ENCODE measurements around the gene EZR. TPM values are rescaled to one million over a fixed set of nuclear protein-coding genes. Genes with fewer than 3 reads are reported as not detected.

EZR gene
- total and polyA plus RNA-seq, 10 of the 15 experiments (the other 5 are each of a cell fraction or from before 2014, with no cell fraction given): 79.1 to 282 (median 161) TPM

DNA sequence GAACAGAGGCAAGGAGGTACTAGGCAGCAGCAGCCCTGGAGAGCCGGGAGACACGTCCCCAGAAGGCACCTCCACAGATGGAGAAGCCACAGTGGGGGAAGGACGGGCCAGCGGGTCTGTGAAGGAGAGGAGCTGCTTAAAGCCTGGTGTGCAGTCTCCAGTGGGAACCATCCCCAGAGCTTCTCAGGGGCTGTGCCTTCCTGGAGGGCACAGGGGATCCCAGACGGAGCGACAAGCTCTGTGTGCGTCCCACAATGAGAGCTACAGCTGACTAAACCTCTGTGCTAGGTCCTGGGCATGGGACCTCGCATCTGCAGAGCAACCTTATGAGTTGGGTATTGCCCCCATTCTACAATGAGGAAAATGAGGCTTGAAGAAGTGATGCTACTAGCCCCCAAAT lies 50.7 kb downstream of the EZR start:
- TF ChIP-seq IKZF1 (conservative IDR thresholded peaks at IDR 0.05) (no peak), POLR2A (IDR thresholded peaks at IDR 0.05; ENCODE audit: low read depth, low read length) (peak; percentile 59)
- in situ Hi-C loops (cut with MboI): no loop called here
- Histone ChIP-seq H3K4me2 (ENCODE audit: control insufficient read depth, insufficient read depth) (no peak overlapping the region), H2AFZ (ENCODE audit: control insufficient read depth, low read depth, low read length) (no peak overlapping the region), H3K4me1 (ENCODE audit: control insufficient read depth, insufficient read depth, low read length) (no peaks in the 10 kb centered on the region), H4K20me1 (ENCODE audit: control insufficient read depth, insufficient read depth) (no peaks in the 10 kb centered on the region; the same call in 1 of the 2 replicates), H3K36me3 (ENCODE audit: control insufficient read depth in 2 of 2, insufficient read depth in 2 of 2, low read length in 1 of 2) (peaks cover 57 to 63% of the 10 kb centered on the region in 2 experiments), H3K9me3 (replicated peaks; ENCODE audit: control insufficient read depth, insufficient read depth, low read length) (no peaks in the 10 kb centered on the region), H3K4me3 (no peak overlapping the region), H3K9ac (ENCODE audit: control insufficient read depth, insufficient read depth, low read length) (no peak overlapping the region), H3K27me3 (replicated peaks in 1 of 2; ENCODE audit: control insufficient read depth in 2 of 2, insufficient read depth in 2 of 2, low read length in 1 of 2) (no peaks in the 10 kb centered on the region), H3K79me2 (ENCODE audit: control insufficient read depth, insufficient read depth, low read length) (no peaks in the 10 kb centered on the region), H3K27ac (ENCODE audit: control insufficient read depth, insufficient read depth) (no peak overlapping the region)
- 88% methylated on average over 8 of the region's 8 CpGs for WGBS (ENCODE audit: insufficient coverage, insufficient replicate concordance, low lambda C conversion rate, missing lambda C conversion rate)
- BruUV-seq (replicated peaks): no TSS peak
- ATAC-seq (no peak), DNase-seq (ENCODE audit: low read depth, low spot score) (no peak), FAIRE-seq (no peak)
- intact Hi-C loops (cut with micrococcal nuclease; ENCODE audit: unreplicated experiment): no loop called here
- CTCF ChIA-PET: interaction anchor here (1.0 to 1.2 kb wide), 3 partner anchors 11 to 204 kb away, joined by 3 to 4 read pairs (median 3); no protein-coding TSS in a partner anchor
- SMC1A ChIA-PET (ENCODE audit: uncharacterized antibody, unreplicated experiment): interaction anchor here (0.8 to 1.6 kb wide), 2 partner anchors 23 to 78 kb away, joined by 3 to 4 read pairs; no protein-coding TSS in a partner anchor
- RAD21 ChIA-PET (ENCODE audit: unreplicated experiment): interaction anchor here (1.2 kb wide), 1 partner anchor 191 kb away, joined by 3 read pairs; no protein-coding TSS in a partner anchor
- POLR2A ChIA-PET: no interaction called here

DNA sequence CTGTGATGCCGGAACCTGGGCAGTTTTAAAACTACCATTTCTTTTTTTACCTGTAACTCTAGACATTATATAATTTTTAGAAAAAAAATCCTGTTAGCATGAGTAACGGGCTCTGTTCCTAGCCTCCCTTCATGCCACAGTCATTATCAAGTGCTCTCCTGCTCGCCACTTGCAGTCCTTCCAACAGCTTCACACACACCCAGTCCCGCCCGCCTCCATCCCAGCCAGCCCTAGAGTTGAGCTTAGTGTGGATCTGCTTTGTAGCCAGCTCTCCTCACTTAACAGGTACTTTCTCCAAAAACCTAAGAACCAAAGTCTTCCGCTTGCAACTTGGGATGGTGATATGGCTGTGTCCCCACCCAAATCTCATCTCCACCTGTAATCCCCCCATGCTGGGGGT lies 51.5 kb downstream of the EZR start:
- no TSS peak for BruUV-seq (replicated peaks)
- SMC1A ChIA-PET (ENCODE audit: uncharacterized antibody, unreplicated experiment): interaction anchor here (1.6 kb wide), 1 partner anchor 24 kb away, joined by 4 read pairs; no protein-coding TSS in a partner anchor
- H3K9ac ChIP-seq (ENCODE audit: control insufficient read depth, insufficient read depth, low read length): no peak overlapping the region
- RAD21 ChIA-PET (ENCODE audit: unreplicated experiment): no interaction called here
- FAIRE-seq (no peak), DNase-seq (ENCODE audit: low read depth, low spot score) (no peak), ATAC-seq (no peak)
- intact Hi-C loops (cut with micrococcal nuclease; ENCODE audit: unreplicated experiment): no loop called here
- H2AFZ ChIP-seq (ENCODE audit: control insufficient read depth, low read depth, low read length): no peak overlapping the region
- no peak overlapping the region for H3K27ac ChIP-seq (ENCODE audit: control insufficient read depth, insufficient read depth)
- POLR2A ChIA-PET: no interaction called here
- H3K9me3 ChIP-seq (replicated peaks; ENCODE audit: control insufficient read depth, insufficient read depth, low read length): no peaks in the 10 kb centered on the region
- H3K4me3 ChIP-seq: no peak overlapping the region
- 95% methylated on average over 6 of the region's 6 CpGs for WGBS (ENCODE audit: insufficient coverage, insufficient replicate concordance, low lambda C conversion rate, missing lambda C conversion rate)
- H3K27me3 ChIP-seq (replicated peaks in 1 of 2; ENCODE audit: control insufficient read depth in 2 of 2, insufficient read depth in 2 of 2, low read length in 1 of 2): no peaks in the 10 kb centered on the region
- CTCF ChIA-PET: interaction anchor here (1.0 to 1.1 kb wide), 2 partner anchors 205 to 367 kb away, joined by 3 to 4 read pairs; no protein-coding TSS in a partner anchor
- in situ Hi-C loops (cut with MboI): no loop called here
- no peak overlapping the region for H3K4me2 ChIP-seq (ENCODE audit: control insufficient read depth, insufficient read depth)
- no peaks in the 10 kb centered on the region for H3K4me1 ChIP-seq (ENCODE audit: control insufficient read depth, insufficient read depth, low read length)
- peaks cover 57 to 61% of the 10 kb centered on the region in 2 experiments for H3K36me3 ChIP-seq (ENCODE audit: control insufficient read depth in 2 of 2, insufficient read depth in 2 of 2, low read length in 1 of 2)
- no peaks in the 10 kb centered on the region; the same call in 1 of the 2 replicates for H4K20me1 ChIP-seq (ENCODE audit: control insufficient read depth, insufficient read depth)
- no peaks in the 10 kb centered on the region for H3K79me2 ChIP-seq (ENCODE audit: control insufficient read depth, insufficient read depth, low read length)
- TF ChIP-seq EGR1 (IDR thresholded peaks at IDR 0.05; ENCODE audit: borderline replicate concordance in 1 of 2, low read depth in 2 of 2, low read length in 2 of 2) (no peak), RAD51 (IDR thresholded peaks at IDR 0.05) (no peak), ZSCAN29 (IDR thresholded peaks at IDR 0.05) (no peak), CBX5 (IDR thresholded peaks at IDR 0.05; ENCODE audit: low read depth) (no peak), CEBPB (IDR thresholded peaks at IDR 0.05; ENCODE audit: borderline replicate concordance in 1 of 2, low read depth in 2 of 2, low read length in 2 of 2) (no peak), HCFC1 (IDR thresholded peaks at IDR 0.05; ENCODE audit: low read length) (no peak), HDAC6 (IDR thresholded peaks at IDR 0.05; ENCODE audit: unreplicated experiment) (no peak), SMAD1 (IDR thresholded peaks at IDR 0.05; ENCODE audit: low read depth, partially characterized antibody) (no peak)
- TF ChIP-seq, protein P1, sequence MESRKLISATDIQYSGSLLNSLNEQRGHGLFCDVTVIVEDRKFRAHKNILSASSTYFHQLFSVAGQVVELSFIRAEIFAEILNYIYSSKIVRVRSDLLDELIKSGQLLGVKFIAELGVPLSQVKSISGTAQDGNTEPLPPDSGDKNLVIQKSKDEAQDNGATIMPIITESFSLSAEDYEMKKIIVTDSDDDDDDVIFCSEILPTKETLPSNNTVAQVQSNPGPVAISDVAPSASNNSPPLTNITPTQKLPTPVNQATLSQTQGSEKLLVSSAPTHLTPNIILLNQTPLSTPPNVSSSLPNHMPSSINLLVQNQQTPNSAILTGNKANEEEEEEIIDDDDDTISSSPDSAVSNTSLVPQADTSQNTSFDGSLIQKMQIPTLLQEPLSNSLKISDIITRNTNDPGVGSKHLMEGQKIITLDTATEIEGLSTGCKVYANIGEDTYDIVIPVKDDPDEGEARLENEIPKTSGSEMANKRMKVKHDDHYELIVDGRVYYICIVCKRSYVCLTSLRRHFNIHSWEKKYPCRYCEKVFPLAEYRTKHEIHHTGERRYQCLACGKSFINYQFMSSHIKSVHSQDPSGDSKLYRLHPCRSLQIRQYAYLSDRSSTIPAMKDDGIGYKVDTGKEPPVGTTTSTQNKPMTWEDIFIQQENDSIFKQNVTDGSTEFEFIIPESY (IDR thresholded peaks at IDR 0.05): no peak
- TF ChIP-seq, protein P2, sequence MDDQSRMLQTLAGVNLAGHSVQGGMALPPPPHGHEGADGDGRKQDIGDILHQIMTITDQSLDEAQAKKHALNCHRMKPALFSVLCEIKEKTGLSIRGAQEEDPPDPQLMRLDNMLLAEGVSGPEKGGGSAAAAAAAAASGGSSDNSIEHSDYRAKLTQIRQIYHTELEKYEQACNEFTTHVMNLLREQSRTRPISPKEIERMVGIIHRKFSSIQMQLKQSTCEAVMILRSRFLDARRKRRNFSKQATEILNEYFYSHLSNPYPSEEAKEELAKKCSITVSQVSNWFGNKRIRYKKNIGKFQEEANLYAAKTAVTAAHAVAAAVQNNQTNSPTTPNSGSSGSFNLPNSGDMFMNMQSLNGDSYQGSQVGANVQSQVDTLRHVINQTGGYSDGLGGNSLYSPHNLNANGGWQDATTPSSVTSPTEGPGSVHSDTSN (IDR thresholded peaks at IDR 0.05; ENCODE audit: insufficient replicate concordance, low read depth, low read length): no peak
